NCI-H146 treated with DMSO at 0.1 percent for 48 hours (cell line): Measurements from ENCODE around the gene PCP2.

Source experiments
- DNase-seq: peaks from one replicate; lab custom pipeline; 2025; ENCODE audit not compliant: unreplicated experiment; lab: John Stamatoyannopoulos, UW

Gene PCP2

DNA sequence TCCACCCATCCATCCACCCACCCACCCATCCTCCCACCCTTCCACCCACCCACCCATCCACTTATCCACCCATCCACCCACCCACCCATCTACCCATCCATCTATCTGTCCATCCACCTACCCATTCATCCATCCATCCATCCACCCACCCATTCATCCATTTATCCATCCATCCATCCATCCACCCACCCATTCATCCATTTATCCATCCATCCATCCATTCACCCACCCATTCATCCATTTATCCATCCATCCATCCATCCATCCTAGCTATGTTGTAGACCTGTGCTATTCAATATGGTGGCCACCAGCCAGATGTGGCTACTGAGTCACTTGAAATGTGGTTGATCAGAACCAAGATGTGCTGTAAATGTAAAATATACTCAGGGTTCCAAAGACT lies 32.8 kb downstream of the PCP2 start:
- no peak for DNase-seq

DNA sequence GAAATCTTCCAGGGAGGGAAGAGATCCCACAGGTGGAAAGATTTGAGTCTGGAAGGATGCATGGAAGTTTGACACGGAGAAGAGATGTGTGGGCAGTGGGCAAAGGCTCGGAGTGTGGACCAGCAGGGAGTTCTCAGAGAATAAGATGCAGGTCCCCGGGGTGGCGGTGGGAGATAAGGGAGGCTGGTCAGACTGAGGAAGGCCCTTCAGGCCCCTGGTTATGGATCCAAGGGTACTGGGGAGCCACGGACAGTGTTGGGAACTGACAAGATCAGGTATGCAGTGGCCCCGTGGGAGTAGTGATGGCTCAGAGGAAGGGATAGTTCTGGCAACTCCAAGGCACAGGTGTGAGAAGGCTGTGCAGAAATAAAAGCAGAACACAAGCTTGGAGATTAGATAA lies 35.3 kb downstream of the PCP2 start:
- no peak for DNase-seq

DNA sequence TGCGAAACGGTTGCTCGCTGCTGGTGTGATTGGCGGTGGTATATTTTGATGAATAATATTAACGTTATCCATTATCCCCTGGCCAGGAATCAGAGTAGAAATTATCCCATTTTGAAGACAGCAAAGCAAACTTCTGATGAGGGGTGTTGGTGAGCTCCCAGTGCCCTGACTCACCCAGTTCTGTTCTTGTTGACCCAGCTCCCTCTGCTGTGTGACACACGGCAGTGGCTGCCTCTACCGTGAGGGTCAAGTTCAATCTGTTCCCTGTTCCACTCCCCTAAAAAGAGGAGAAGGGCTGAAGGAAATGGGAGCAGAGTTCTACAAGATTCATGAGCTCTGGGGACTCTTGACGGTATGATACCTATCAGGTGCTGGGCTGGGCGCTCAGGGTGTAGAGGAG lies 35.8 kb downstream of the PCP2 start:
- DNase-seq, result no peak

DNA sequence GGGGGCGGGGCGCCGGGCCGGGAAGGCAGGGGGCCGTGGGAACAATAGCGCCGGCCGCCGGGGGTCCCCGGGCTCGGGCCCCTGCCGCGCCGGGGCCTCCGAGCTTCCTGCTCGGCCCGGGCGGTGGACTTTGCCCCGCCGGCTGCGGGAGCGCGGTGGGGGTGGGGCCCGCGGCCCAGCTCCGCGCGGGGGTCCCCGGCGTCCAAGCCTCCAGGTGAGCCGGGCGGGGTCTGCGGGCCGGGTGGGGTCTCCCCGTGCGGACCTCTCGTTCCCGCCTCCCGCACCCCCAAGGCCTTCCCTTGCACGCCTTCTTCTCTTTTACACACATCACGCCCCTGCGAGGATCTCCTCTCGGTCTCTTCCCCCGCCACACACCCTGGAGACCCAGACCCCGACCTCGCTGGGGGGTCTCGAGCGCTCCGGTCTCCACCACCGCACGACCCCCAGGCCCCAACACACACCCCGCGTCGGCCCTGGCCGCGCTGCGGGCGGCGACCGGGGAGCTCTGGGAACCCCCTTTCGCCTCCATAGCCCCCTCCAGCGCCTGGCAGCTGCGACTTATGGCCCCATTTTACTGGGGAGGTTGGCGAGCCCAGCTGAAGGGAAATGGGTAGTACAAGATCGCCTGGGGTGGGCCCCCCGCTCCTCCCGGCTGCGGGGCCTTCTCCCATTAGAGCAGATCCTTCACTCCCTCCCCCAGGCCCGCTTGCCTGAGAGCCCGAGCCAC lies 37.1 kb downstream of the PCP2 start:
- DNase-seq, result no peak

DNA sequence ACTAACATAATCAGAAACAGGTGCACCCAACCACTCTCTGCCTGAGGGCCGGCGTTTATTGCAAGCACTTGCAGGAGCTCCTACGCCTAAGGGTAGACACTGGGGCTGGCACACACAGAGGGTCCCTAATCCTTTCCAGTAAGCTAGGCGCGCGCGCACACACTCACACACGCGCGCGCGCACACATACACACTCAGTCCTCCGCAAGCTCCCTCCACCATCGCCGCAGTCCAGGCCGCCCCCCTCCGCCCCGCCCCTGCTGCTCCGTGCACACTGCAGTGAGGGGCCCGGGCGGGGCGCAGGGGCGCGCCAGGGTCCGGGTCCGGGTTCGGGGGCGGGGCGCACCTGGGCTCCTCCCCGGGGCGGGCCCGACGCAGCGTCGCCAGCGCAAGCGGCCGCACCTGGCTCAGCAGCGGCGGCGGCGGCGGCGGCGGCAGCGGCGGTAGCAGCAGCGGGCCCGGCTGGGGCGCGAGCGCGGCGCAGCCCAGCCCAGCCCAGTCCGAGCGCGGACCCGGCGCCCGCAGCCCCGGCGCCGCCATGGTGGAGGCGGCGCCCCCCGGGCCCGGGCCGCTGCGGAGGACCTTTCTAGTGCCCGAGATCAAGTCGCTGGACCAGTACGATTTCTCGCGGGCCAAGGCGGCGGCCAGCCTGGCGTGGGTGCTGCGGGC lies 37.9 kb downstream of the PCP2 start, which contains the start of gene CAMSAP3:
Gene CAMSAP3, plus strand, starts transcription at position 398 of the 668 bp plus-strand sequence. Its CDS starts 140 bp downstream, at position 538.
- peak; percentile 58 for DNase-seq

DNA sequence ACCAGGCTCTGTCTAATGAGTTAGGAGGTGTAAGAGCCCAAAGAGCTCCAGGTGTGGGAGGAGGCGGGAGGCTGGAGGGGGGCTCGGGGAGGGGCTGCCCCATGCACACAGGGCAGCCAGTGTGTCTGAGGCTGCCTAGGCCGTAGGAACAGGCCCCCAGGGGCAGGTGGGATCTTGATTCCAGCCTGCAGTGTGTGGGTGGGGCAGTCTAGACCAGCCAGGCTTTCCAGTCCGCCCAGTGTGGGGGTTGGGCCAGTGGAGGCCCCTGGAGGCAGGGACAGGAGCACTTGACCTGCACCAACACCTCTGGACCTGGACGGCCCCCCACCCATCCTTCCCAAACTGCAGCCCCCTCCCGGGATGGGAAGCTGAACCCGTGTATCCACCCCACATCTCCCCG lies 43.3 kb downstream of the PCP2 start:
- DNase-seq, result no peak

DNA sequence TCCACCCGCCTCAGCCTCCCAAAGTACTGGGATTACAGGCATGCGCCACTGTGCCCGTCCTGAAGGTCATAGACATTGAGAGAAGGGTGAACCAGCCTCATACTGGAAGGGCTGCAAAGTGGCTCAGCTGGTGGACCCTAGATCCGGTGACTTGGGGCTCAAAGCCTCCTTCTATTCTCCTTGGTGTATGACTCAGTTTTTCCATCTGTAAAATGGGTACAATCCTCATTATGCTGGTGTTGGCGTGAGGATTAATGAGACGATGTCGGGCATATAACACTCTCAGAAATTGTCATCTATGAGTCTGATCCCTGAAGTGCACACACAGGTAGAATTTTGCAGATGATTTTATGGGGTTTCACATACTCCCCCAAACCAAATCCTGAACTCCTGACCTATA lies 43.7 kb downstream of the PCP2 start:
- no peak for DNase-seq

DNA sequence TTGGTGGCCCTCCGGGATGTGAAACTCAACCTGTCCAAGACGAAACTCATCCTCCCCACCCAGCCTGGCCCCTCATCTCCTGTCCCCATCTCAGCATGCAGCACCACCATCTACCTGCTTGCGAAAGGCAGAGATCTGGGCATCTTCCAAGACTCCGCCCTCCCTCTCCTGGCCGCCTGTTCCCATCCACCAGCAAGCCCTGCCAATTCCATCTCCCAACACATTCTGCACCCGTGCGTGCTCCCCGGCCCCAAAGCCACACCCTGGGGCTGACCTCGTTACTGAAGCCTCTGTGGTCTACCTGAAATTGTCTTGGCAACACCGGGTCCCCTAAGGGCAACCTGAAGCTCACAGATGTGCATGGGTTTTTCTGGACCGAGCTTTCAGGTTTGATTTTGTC lies 51.1 kb downstream of the PCP2 start:
- no peak for DNase-seq
